GM12865 (cell line): Measurements from ENCODE around the gene DCUN1D2.

Source experiments
- DNase-seq: peaks from one replicate; pipeline ENCODE4 v3.0.0; 2010; ENCODE audit warnings: low read depth
- H3K4me3 ChIP-seq: 2 replicates; pipeline ENCODE4 v1.5.1; 2011; ENCODE audit warnings: mild to moderate bottlenecking, low read depth, low read length, control low read depth
- CTCF ChIP-seq: IDR thresholded peaks from 2 replicates; pipeline ENCODE4 v1.5.1; 2011; ENCODE audit warnings: low read length, control low read depth, low read depth, inconsistent platforms; ENCODE audit not compliant: insufficient read depth; ENCODE audit errors: missing control alignments

Gene DCUN1D2

GRCh38 chr13:113422807-113423519 lies 67.5 kb downstream of the DCUN1D2 start:
- TF ChIP-seq CTCF = no peak
- DNase-seq = no peak
- H3K4me3 ChIP-seq = no peak overlapping the region

GRCh38 chr13:113421673-113422270 lies 68.7 kb downstream of the DCUN1D2 start:
- H3K4me3 ChIP-seq = no peak overlapping the region
- DNase-seq = no peak
- TF ChIP-seq CTCF = no peak

- no peak for DNase-seq
- TF ChIP-seq CTCF = no peak
These were observed 69.5 kb downstream of the DCUN1D2 start for GRCh38 chr13:113420833-113421600.

GRCh38 chr13:113420232-113420631 lies 70.3 kb downstream of the DCUN1D2 start:
- DNase-seq = no peak
- no peak overlapping the region for H3K4me3 ChIP-seq
- TF ChIP-seq CTCF = no peak

More at GRCh38 chr13:113420833-113421600, 69.5 kb downstream of the DCUN1D2 start:
- H3K4me3 ChIP-seq = no peak overlapping the region

GRCh38 chr13:113419531-113420193 lies 70.8 kb downstream of the DCUN1D2 start:
- H3K4me3 ChIP-seq = no peak overlapping the region
- no peak for DNase-seq
- TF ChIP-seq CTCF = no peak

- H3K4me3 ChIP-seq = no peak overlapping the region
- no peak for TF ChIP-seq CTCF
- DNase-seq = no peak
These were observed 71.8 kb downstream of the DCUN1D2 start for GRCh38 chr13:113418722-113419049.
